ENCODE results near the gene ITGB1. TPM values are rescaled to one million over a fixed set of nuclear protein-coding genes. Genes with fewer than 3 reads are reported as not detected.

The ITGB1 gene
- total RNA-seq, 1 donor from 2014 or later = 946 TPM

GRCh38 chr10:32941357-32941756 is 16.7 kb downstream of the ITGB1 start:
- no peak for DNase-seq (ENCODE audit: extremely low spot score, unreplicated experiment)
- Mint-ChIP-seq H3K4me1 (ENCODE audit: unreplicated experiment) (peaks cover 63% of the 10 kb centered on the region), H3K36me3 (ENCODE audit: unreplicated experiment) (peaks cover 4% of the 10 kb centered on the region), H3K27ac (ENCODE audit: unreplicated experiment) (peak overlapping the region; percentile 52), H3K9me3 (ENCODE audit: unreplicated experiment) (no peaks in the 10 kb centered on the region), H3K27me3 (ENCODE audit: unreplicated experiment) (no peaks in the 10 kb centered on the region), H3K4me3 (ENCODE audit: unreplicated experiment) (no peak overlapping the region)
- no peak for TF ChIP-seq CTCF (IDR thresholded peaks at IDR 0.05)

GRCh38 chr10:32940321-32941301 is 17.4 kb downstream of the ITGB1 start:
- Mint-ChIP-seq H3K4me1 (ENCODE audit: unreplicated experiment) (peaks cover 63% of the 10 kb centered on the region), H3K27me3 (ENCODE audit: unreplicated experiment) (no peaks in the 10 kb centered on the region), H3K4me3 (ENCODE audit: unreplicated experiment) (no peak overlapping the region), H3K36me3 (ENCODE audit: unreplicated experiment) (peaks cover 8% of the 10 kb centered on the region), H3K27ac (ENCODE audit: unreplicated experiment) (peak overlapping the region; percentile 54), H3K9me3 (ENCODE audit: unreplicated experiment) (no peaks in the 10 kb centered on the region)
- no peak for DNase-seq (ENCODE audit: extremely low spot score, unreplicated experiment)
- no peak for TF ChIP-seq CTCF (IDR thresholded peaks at IDR 0.05)

GRCh38 chr10:32939296-32940111 is 18.5 kb downstream of the ITGB1 start:
- H3K27ac Mint-ChIP-seq (ENCODE audit: unreplicated experiment) = peak overlapping the region; percentile 91
- peaks cover 17% of the 10 kb centered on the region for H3K36me3 Mint-ChIP-seq (ENCODE audit: unreplicated experiment)
- H3K9me3 Mint-ChIP-seq (ENCODE audit: unreplicated experiment) = no peaks in the 10 kb centered on the region
- H3K4me1 Mint-ChIP-seq (ENCODE audit: unreplicated experiment) = peaks cover 68% of the 10 kb centered on the region
- no peak overlapping the region for H3K4me3 Mint-ChIP-seq (ENCODE audit: unreplicated experiment)
- no peak for TF ChIP-seq CTCF (IDR thresholded peaks at IDR 0.05)
- H3K27me3 Mint-ChIP-seq (ENCODE audit: unreplicated experiment) = no peaks in the 10 kb centered on the region
- no peak for DNase-seq (ENCODE audit: extremely low spot score, unreplicated experiment)

GRCh38 chr10:32938554-32939061 is 19.4 kb downstream of the ITGB1 start:
- TF ChIP-seq CTCF (IDR thresholded peaks at IDR 0.05) = no peak
- no peaks in the 10 kb centered on the region for H3K27me3 Mint-ChIP-seq (ENCODE audit: unreplicated experiment)

More at GRCh38 chr10:32938554-32939061, 19.4 kb downstream of the ITGB1 start:
- Mint-ChIP-seq H3K27ac (ENCODE audit: unreplicated experiment) (peak overlapping the region; percentile 91), H3K36me3 (ENCODE audit: unreplicated experiment) (peaks cover 14% of the 10 kb centered on the region), H3K4me3 (ENCODE audit: unreplicated experiment) (peak overlapping the region; percentile 32), H3K4me1 (ENCODE audit: unreplicated experiment) (peaks cover 63% of the 10 kb centered on the region), H3K9me3 (ENCODE audit: unreplicated experiment) (no peaks in the 10 kb centered on the region)
- DNase-seq (ENCODE audit: extremely low spot score, unreplicated experiment) = no peak
